ENCODE data around the gene PCSK9.

Gene PCSK9

DNA sequence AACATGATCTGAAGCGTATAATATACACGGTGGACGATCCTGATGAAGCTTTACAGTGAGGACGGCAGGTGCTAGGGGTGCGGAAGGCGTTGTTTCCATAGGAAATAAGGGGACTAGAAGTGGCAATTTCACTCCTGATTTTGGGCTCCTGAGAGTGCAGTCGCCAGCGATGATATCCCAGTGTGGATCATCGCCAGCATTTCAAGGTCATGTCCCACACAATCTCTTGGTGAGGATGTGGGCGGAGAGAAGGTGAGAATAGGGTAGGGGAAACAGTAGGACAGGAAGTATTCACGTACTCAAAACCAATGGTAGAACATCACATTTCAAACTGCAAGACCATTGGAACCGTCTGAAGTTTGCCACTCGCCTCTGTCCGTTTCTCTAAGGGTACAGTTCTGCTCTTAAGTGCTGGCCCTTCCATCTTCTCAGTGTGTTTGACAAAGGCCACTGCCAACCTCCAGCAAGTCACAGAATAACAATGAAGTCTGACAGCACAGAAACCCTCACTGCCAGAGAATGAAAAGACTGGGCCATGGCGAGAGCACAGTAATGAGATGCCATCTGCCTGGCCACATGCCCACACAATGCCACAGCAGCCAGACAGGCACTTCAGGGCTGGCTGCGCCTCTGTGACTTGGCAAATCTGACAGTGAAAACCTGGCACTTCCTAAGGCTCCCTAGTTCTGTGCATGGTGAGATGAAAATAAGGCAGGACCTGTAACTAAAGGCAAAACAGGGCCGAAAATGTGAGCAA is 27.9 kb downstream of the PCSK9 start:
- POLR2A ChIA-PET, result no interaction called here
- DNase-seq (ENCODE audit: low read depth, low spot score), result no peak
- no peak overlapping the region for H3K4me3 ChIP-seq (ENCODE audit: low read depth, low read length)
- CTCF ChIA-PET, result no interaction called here
- TF ChIP-seq CTCF (IDR thresholded peaks at IDR 0.05; ENCODE audit: insufficient read depth, low read length, missing control alignments), result no peak

DNA sequence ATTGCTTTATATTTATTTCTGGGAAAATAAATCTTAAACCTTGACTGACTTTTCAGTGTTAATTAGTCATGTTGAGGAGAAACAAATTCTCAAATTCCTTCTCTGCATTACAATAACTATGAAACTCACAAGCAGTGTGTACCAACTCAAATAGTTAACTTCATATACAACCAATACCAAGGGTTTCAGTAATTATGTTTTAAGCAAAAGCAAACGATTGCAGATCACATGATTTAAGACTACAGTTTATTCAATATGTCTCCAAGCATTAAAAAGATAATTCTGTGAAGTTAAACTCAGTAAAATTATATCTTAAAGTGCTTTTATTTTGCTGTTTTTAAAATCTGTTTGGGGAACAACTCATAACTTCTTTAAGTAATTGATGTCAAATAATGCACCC is 28.6 kb downstream of the PCSK9 start:
- POLR2A ChIA-PET, result no interaction called here

GRCh38 chr1:55068638-55069037 is 29.3 kb downstream of the PCSK9 start:
- DNase-seq (ENCODE audit: low read depth, low spot score), result no peak
- CTCF ChIA-PET, result interaction anchor here (0.8 to 1.7 kb wide), 4 partner anchors 9 to 124 kb away, joined by 3 to 5 read pairs (median 4); no protein-coding TSS in a partner anchor
- POLR2A ChIA-PET, result no interaction called here
- TF ChIP-seq CTCF (IDR thresholded peaks at IDR 0.05; ENCODE audit: insufficient read depth, low read length, missing control alignments), result no peak
- no peak overlapping the region for H3K4me3 ChIP-seq (ENCODE audit: low read depth, low read length)

More for the DNA sequence above, 28.6 kb downstream of the PCSK9 start:
- H3K4me3 ChIP-seq (ENCODE audit: low read depth, low read length), result no peak overlapping the region
- CTCF ChIA-PET, result interaction anchor here (1.0 to 1.2 kb wide), 2 partner anchors 8 to 123 kb away, joined by 3 to 5 read pairs; no protein-coding TSS in a partner anchor
- TF ChIP-seq CTCF (IDR thresholded peaks at IDR 0.05; ENCODE audit: insufficient read depth, low read length, missing control alignments), result no peak
- DNase-seq (ENCODE audit: low read depth, low spot score), result no peak

- DNase-seq (ENCODE audit: low read depth, low spot score), result no peak
- H3K4me3 ChIP-seq (ENCODE audit: low read depth, low read length), result no peak overlapping the region
- POLR2A ChIA-PET, result no interaction called here
- no peak for TF ChIP-seq CTCF (IDR thresholded peaks at IDR 0.05; ENCODE audit: insufficient read depth, low read length, missing control alignments)
- CTCF ChIA-PET, result interaction anchor here (1.7 to 3.1 kb wide), 2 partner anchors 22 to 209 kb away, joined by 4 to 18 read pairs; no protein-coding TSS in a partner anchor
These were observed 29.9 kb downstream of the PCSK9 start for GRCh38 chr1:55069280-55069679.

DNA sequence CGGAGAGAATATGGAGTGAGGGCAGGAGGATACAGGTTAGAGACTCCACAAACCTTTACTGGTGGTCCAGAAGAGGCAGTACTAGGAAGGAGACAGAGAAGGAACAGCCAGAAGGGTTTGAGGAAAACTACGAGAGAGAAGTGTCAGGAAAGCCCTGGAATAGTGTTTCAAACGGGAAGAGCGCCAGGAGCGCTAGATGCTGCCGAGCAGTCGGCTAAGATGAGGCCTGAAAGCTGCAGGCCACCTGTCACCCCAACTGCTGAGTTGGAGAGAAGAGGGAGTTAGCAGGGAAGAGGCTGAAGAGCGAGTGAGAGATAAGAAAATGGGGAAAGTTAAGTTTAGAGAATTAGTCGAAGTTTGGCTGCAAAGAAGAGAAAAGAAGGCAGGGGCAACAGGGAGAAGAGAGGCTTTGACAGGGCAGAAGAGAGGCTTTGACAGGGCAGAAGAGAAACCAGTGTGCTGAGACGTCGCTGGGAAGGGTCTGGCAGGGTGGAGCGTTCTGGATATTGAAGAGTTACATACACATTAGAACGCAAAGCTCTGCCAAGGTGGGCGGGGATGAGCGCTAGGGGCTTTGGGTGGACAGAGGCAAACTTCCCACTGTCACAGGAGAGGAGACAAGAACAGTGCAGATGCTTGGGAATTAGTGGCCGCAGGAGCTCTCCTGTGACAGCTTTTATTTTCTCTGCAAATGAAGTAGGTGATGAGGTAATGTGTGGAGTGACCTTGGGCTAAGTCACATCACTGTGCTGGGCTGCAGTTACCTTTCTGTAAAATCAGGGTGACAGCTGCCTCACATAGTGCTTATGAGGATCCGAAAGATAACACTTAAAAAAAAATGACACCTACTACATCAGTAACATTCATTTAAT is 31.2 kb downstream of the PCSK9 start:
- DNase-seq (ENCODE audit: low read depth, low spot score), result no peak
- ChIA-PET CTCF (interaction anchor here (0.8 to 3.1 kb wide), 13 partner anchors 8 to 1514 kb away, joined by 3 to 29 read pairs (median 6); no protein-coding TSS in a partner anchor), POLR2A (no interaction called here)
- no peak overlapping the region for H3K4me3 ChIP-seq (ENCODE audit: low read depth, low read length)
- TF ChIP-seq CTCF (IDR thresholded peaks at IDR 0.05; ENCODE audit: insufficient read depth, low read length, missing control alignments), result no peak

- no peak for DNase-seq (ENCODE audit: low read depth, low spot score)
- TF ChIP-seq CTCF (IDR thresholded peaks at IDR 0.05; ENCODE audit: insufficient read depth, low read length, missing control alignments), result peak; percentile 73
- no peak overlapping the region for H3K4me3 ChIP-seq (ENCODE audit: low read depth, low read length)
- CTCF ChIA-PET, result interaction anchor here (0.7 to 3.1 kb wide), 15 partner anchors 9 to 1513 kb away, joined by 3 to 29 read pairs (median 6); no protein-coding TSS in a partner anchor
- POLR2A ChIA-PET, result no interaction called here
These were observed 32.1 kb downstream of the PCSK9 start for GRCh38 chr1:55071477-55071876.

All from AG04449 (cell line).